DMS114 treated with DMSO at 0.1 percent for 48 hours (cell line): ENCODE measurements around the gene APIP.

Experiments used
- DNase-seq: peaks from one replicate; lab custom pipeline; 2025; ENCODE audit not compliant: unreplicated experiment; lab: John Stamatoyannopoulos, UW

Gene APIP

DNA sequence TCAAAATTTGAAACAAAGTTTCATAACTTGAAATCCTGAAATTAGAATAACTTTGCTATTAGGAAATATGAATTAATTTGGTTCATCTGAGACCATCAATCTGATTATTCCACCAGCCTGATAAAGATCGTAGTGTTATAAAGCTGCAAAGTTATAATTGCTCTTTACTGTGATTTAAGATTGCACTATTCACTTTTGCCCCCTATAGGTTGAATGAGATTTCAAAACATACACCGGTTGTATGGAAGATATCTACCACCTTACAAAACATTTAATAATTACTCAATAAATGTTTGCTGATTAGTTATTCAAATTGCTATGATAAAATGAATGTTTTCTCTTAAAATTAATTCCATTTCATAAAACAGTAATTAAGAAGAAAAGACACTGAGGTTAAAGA, 26.1 kb downstream of the APIP start:
- DNase-seq: no peak

DNA sequence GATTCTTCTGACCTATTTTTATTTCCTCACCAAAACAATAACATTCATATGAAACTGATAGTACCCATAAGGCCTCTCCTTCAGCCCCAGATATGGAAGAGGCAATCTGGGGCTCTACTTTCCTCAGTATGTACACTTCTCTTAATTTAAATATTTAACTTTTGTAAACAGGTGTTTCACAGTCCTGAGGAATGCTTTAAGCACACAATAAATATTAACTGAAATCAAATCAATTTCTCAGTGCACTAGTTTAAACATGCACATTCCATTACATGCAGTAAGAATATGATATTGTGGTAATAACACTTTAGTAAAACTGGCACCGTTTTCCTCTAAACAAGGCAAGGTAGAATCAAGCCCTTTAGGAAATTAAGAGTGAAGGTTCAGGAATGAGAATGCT, 28.9 kb downstream of the APIP start:
- DNase-seq: no peak

DNA sequence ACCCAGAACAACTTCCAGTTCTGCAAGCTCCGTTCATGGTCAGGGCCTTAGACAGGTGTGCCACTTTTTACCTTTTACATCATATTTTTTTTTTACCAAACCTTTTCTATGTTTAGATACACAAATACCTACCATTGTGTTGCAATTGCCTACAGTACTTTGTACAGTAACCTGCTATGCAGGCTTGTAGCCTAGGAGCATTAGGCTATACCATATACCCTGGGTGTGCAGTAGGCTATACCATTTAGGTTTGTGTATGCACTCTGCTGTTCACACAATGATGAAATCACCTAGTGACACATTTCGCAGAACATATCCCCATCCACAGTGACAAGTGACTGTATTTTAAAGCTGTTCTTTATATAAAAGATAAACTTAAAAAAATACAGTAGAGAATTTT, 29.6 kb downstream of the APIP start:
- DNase-seq: no peak

DNA sequence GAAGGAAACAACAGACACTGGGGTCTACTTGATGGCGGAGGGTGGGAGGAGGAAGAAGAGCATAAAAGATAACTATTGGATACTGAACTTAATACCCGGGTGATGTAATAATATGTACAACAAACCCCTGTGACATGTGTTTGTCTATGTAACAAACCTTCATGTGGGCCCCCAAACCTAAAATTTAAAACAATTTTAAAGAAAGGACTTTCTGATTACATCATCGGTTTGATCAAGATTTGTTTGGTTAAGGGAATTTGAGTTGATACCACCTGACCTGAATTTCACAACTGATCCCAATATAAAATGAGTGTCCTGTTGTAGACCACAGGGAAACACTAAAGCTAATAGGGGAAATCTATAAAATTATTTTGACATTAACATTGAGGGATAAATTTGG, 34.3 kb downstream of the APIP start:
- no peak for DNase-seq

DNA sequence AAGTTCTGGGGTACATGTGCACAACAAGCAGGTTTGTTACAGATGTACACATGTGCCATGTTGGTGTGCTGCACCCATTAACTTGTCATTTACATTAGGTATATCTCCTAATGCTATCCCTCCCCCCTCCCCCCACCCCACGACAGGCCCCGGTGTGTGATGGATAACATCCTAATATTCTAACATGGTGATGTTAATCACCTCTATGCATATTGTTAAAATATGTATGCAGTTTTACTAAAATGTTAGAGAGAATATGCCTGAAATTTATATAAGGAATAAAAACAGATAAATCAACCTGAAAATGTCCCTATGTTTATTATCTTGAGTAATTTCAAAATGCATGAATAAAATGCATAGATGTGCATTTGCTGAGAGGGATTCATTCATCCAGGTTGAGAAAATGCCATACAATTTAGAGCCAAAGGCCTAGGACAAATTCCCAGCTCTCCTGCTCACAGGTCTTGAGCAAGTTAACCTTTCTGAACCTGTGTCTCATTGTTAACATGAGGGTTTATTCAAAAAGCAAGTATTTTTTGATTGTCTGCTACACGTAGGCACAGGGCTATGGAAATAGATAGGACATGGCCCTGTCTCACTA, 38.7 kb downstream of the APIP start:
- no peak for DNase-seq

DNA sequence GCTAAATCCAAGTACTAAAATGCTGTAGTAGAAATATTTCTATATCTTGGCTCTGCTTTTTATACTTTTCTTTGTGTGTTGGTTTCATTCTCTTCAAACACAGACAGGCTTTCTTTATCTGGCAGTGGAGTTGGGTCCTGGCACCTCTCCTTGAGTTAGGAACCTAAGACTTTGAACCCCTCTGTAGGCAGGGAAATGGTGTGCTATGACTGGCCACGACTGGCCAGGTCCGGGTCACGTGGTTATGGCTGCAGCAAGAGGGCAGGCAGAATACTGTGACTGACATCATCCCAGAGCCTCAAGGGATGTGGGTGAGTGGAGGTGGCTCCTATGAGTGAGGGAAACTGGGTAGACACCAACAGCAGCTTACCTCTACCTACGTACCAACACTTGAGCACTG, 42.0 kb downstream of the APIP start:
- DNase-seq: no peak

DNA sequence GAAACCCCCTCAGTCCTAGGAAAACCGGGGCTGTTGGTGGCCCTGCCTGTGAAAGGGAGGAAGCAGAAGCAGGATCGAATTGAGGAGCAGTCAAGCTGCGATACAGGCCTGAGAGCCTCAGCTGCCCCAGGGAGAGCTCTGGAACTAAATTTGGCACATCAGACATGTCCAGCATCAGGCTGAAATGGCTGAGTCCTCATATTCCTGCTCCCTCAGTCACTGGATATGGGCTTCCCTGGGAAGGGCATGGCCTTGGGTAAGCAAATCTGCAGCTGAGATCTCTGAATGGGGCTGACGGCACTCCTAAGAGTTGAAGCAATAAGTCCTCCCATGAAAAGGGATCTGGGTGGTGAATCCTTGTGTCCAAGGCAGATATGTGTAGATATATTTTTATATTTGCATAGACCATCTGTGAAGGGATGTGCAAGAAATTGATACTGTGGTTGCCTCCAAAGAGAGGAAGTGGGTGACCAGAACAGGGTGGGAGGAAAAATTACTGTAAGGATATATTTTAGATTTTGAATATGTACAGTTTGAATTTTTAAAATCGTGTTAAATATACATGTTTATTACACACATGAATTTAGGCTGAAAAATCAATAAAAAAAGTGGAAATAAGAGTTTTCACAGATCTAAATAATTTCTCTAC, 45.5 kb downstream of the APIP start:
- no peak for DNase-seq

DNA sequence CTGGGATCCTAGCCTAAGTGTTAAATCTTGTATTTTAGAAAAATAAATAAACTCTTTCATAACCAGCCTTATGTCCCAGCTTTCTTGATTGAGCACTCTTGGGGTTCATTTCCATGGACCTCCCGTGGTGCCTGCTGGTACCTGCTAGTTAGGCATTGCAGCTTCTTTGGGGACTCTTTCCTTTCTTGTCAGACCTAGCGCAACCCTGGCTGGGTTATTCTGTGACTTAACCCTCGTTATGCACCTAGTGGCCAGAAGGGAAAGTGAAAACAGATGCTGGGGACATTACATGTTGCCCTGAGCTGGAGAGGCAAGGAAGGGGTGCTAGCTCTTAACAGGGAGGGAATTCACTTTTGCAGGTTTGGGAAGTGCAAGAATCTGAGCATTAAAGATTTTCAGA, 46.8 kb downstream of the APIP start:
- no peak for DNase-seq

DNA sequence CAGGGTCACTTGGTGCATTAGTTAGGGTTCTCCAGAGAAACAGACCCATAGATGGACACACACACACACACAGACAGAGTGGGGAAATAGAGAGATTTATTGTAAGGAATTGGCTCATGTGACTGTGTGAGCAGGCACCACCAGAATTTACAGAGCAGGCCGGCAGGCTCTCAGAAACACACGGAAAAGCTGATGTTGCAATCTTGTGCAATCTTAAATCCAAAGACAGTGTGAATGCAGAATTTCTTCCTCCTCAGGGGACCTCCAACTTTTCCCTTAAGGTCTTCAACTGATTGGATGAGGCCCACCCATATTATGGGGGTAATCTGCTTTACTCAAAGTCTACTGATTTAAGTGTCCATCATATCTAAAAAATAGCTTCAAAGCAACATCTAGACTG, 49.8 kb downstream of the APIP start:
- DNase-seq: no peak

DNA sequence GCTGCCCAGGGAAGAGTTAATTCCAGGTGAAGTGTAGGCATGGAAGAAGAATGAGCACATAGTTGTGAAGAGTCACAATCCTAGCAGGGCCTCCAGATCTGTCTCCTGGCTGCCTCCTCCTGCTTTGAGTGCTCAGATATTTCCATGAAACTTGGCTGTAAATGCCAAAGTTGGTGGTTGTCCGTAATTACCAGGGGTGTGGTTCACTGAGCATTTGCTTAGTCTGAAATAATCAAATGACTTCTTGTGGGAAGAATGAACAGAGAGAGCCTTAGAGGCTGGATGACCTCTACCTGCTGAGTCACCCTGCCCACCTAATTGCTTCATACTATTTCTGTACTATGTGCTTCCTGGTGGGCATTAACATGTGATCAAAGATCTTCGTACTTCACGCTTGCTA, 50.9 kb downstream of the APIP start:
- DNase-seq: no peak

DNA sequence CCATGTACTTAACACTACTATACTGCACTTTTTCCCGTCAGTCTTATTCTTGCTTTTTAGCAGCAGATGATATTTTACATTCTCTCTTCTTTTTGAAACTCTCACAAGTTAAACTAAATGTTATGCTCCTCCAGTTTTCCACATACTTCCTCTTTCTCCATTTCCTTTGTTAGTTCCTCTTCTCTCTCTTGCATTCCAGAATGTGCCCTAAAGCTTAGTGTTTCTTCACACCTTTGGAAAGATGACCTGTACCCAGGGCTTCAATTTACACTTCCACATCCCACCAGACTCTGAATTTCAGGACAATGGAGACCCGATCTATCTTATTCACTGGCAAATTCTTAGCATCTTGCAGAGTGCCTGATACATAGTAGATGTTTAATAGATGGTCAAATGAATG, 51.8 kb downstream of the APIP start:
- no peak for DNase-seq

DNA sequence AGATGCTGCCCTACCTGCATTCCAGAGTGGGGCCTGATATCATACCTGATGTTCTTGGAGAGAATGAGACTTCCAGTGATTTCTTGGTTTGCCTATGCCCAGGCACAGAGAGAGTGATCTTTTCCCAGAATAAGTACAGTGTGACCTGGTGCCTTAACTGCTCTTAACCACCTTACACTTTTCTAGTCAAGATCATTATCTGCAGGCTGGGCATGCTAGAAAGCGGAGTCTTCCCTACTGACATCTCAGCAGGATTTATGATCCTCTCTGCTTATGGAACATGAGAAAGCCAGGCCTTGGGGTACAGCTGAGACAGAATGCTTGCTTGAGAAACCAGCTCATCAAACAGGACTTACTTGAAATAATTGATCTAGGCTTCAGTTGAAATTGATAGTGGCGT, 53.1 kb downstream of the APIP start:
- no peak for DNase-seq

DNA sequence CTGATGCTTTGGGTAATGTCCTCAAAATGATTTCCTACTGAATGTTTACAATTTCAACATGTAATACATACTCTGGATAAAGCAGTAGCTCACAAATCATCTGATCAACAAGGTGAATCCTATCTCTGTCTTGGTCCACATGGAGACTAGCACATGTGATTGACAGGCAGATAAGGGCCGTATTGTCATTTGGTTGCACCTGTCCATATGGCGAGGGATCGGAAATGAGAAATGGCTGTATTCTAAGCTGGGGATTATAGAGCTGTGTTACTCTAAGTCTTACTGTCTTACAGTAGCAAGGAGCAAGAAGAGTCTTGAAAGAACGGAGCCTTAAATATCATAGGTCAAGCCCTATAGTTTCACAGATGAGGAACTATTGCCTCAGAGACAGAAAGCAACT, 55.7 kb downstream of the APIP start:
- DNase-seq: no peak

DNA sequence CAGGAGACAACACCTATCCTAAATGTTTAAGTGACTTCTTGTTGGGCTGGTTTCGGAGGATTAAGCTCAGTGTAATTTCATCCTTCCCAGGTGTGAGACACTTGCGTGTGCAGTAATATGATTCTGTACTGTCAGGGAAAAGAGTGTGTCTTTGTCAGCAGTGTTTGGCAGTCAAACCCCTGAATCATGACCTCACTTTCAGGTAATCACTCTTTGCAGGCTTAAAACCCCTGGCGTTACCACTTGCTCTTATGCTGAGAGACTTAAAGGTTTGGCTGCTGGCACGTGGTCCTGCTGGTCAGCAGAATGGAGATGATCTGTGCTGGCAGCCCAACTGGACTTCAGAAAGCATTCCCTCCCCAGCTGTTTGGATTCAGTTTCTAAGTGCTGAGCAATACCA, 56.1 kb downstream of the APIP start:
- DNase-seq: no peak

DNA sequence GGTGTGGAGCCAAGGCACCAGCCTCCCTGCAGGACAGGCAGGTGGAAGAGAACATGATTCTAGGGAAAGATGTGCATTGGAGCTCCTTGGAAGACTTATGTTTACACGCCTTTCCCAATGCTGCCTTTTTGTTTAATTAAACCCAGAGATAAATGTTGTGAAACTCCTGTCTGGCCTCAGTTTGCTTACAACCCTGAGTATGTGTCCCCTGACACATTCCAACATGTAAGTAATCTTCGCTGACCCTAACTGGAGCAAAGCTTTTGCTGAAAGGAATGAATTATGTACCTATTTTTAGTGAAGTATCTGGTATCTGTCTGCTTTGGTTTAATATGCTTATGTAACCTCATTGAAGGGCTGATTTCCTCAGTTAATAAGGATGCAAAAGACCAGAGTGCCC, 56.7 kb downstream of the APIP start:
- no peak for DNase-seq

DNA sequence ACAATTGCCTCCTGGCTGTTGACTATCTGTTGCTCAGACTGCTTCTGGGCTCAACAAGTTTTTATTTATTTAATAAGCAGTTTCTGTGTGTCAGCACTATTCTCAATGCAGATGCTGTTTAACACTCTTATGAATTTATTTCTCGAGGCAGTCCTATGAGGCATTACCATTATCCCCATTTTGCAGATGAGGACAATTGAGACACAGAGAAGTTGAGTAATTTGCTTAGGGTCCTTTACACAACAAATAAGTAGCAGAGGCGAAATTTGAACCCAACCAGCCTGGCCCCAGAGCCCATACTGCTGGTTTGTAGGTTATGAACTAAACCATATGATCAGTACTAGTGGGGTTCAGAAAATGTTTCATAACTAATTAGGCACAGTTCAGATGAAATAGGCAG, 58.7 kb downstream of the APIP start:
- DNase-seq: no peak

DNA sequence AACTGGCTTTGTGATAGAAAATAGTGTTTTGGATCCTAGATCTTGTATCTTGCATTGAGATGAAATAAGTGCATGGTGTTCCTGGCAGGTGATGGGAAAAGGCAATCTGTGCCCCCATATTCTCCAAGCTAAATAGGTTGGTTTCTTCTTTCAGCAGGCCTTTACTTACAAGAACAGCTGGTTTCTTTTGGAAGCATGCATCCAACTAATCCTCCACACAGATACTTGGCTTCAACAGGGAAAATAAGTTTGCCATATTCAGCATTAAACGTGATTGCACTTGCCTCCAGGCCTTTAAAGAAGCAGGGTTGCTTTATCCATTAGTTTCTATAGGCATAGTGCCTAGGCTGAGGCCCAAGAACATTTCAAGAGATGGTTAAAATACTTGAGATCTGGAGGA, 59.9 kb downstream of the APIP start:
- no peak for DNase-seq

DNA sequence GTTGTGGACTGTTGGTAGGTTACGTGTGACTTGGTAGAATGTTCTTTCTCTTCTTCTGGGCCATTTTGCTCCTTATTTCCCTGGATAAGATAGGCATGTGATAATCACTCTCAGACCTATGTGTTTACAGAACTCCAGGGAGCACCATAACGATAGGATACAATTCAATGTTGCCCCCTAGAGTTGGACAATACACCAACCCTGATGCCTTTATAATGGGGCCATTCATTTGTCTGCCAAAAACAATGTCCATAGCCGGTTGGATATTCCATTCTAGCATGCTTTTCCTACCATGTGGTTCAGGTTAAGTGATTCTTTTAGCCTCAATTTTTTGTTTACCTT, 60.5 kb downstream of the APIP start:
- DNase-seq: no peak

DNA sequence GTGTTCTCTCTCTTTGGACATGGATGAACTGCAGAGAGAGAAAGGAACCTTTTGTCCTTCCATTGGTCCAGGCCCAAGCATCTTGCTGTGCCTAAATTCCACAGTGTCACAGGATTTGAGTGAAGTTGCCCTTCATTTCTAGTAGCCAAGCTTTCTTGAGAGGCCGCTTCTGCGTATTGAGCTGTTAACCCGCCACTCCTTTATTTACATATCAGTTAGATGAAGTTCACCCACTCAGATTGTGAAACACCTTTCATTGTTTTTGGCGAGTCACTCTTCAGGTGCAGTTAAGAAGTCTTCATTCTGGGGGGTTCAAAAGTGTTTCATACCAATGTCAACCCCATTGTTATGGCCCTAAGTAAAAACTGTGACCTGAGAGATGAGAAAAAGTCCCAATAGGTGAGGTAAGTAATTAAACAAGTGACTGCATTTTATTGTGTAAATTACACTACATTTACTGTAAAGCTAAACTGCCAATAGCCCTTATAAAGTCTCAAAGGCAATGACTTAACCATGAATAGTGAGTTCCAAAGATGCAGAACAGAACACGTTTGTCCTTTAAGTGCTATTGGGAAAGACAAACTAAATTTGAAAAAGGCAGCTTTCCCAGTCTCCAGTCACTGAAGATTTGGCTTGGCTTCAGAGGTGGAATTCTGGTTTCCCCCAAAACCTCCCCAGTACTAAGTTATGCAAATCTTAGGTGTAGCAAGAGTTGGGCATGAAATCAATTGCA, 61.0 kb downstream of the APIP start:
- DNase-seq: no peak

DNA sequence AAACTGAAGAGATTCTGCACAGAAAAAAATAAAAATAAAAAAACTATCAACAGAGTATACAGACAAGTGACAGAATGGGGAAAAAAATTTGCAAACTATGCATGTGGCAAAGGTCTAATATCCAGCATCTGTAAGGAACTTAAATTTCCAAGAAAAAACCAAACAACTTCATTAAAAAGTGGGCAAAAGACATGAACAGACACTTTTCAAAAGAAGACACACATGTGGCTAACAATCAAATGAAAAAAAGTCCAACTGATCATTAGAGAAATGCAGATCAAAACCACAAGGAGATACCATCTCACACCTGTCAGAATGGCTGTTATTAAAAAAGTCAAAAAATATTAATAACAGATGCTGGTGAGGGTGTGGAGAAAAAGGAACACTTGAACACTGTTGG, 64.3 kb downstream of the APIP start:
- DNase-seq: no peak

DNA sequence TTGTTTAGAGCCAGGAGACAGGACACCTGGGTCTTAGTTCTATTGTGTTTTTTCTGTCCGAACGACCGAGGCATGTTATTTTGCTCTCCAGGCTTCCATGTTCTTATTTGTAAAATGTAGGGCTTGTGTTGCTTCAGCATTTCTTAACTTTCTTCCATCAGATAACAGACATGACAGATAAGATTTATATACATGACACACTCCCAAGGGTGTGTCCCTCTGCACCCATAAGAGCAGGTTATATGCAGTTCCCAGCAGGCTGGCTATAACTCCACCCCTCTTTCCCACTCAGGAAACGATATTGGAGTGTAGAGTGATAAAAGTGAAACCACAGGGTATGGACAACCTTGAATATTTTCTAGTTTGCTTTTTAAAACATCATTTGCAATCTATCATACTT, 65.8 kb downstream of the APIP start:
- DNase-seq: no peak

DNA sequence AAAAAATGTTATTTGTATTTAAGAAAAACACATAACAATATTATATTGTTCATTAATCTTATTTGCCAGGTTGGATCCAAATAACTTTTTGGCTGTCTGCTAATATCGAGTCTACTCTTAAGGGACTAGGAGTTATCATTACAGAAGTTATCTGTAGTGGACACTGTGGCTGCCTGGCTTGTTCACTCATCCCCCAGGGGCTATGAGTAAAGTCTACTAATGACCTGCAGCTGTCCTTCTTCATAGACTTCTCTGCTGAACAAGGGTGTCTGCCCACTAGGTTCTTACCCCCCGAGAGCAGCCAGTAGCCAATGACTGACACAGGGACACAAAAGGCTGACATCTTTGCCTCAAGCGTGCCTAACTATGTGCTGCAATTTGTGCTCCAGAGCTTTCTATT, 69.7 kb downstream of the APIP start:
- DNase-seq: no peak
